Gastroesophageal sphincter (tissue), 4 donors: ENCODE data around the gene ACAP1. TPM values are rescaled to one million over a fixed set of nuclear protein-coding genes. Genes with fewer than 3 reads are reported as not detected.
A peak's percentile ranks its signal among the peaks of the same experiment; 100 is the strongest.

Experiments
- ATAC-seq: fragments of 150-250 bp; one replicate; pipeline ENCODE4 v1.9.1; 2016; ENCODE audit warnings: mild to moderate bottlenecking, moderate library complexity
- H3K27ac ChIP-seq, 4 donors: fragments of 200-600 bp; sonication (generic) in 3 of 4; 1 replicate in 3 of 4; 2 replicates in 1 of 4; pipeline ENCODE4 v1.5.1; 2016 to 2019
- H3K27me3 ChIP-seq: fragments of 200-600 bp; sonication (generic); one replicate; pipeline ENCODE4 v1.5.1; 2019
- H3K36me3 ChIP-seq, 2 donors: fragments of 200-600 bp; sonication (generic); one replicate each; pipeline ENCODE4 v1.5.1; 2019; ENCODE audit warnings: control low read depth in 1 of 2
- H3K4me1 ChIP-seq, 3 donors: fragments of 200-600 bp; sonication (generic); 1 replicate in 2 of 3; 2 replicates in 1 of 3; pipeline ENCODE4 v1.5.1; 2016 to 2019; ENCODE audit warnings: control low read depth in 2 of 3
- H3K4me3 ChIP-seq, 2 donors: fragments of 200-600 bp; sonication (generic); one replicate each; pipeline ENCODE4 v1.5.1; 2019; ENCODE audit warnings: mild to moderate bottlenecking in 1 of 2, moderate library complexity in 1 of 2
- H3K9me3 ChIP-seq, 3 donors: fragments of 200-600 bp; sonication (generic); one replicate each; pipeline ENCODE4 v1.5.1; 2017 to 2019; ENCODE audit warnings: control low read depth in 2 of 3
- CTCF ChIP-seq, 4 experiments: fragments of 200-600 bp in 2 of 4; fragments of 450-650 bp in 2 of 4; sonication (generic) in 1 of 4; IDR thresholded peaks; one replicate each; pipeline ENCODE4 v1.5.1; 2017 to 2019; ENCODE audit warnings: antibody characterized with exemption in 4 of 4, mild to moderate bottlenecking in 2 of 4, moderate library complexity in 2 of 4
- EP300 ChIP-seq: sonication (generic); formaldehyde crosslinking; IDR thresholded peaks from one replicate; pipeline ENCODE4 v1.6.1; 2017; ENCODE audit warnings: antibody characterized with exemption, mild to moderate bottlenecking
- POLR2A ChIP-seq, 2 donors: fragments of 450-650 bp; IDR thresholded peaks; one replicate each; pipeline ENCODE4 v1.6.1; 2017; ENCODE audit warnings: antibody characterized with exemption in 2 of 2, mild to moderate bottlenecking in 2 of 2, moderate library complexity in 1 of 2
- POLR2AphosphoS5 ChIP-seq: sonication (generic); formaldehyde crosslinking; IDR thresholded peaks from one replicate; pipeline ENCODE4 v1.6.1; 2017; ENCODE audit warnings: antibody characterized with exemption
- WGBS, 2 donors: methylation state at CpG; one replicate each; pipeline ENCODE4 v1.1.5; 2018; ENCODE audit warnings: low coverage in 1 of 2; 5-methylcytosine and 5-hydroxymethylcytosine counted together
- total RNA-seq, 4 donors: library from RNA; depleted of rRNA; stranded (reverse); fragments of >200 nt; gene quantifications; one replicate each; pipeline ENCODE4 v1.1.0, GENCODE V29; 2016

The ACAP1 gene
- total RNA-seq, 4 donors from 2014 or later: 2.0 to 4.6 (median 3.5) TPM

GRCh38 chr17:7292729-7293128 is 43.6 kb upstream of the ACAP1 start:
- Histone ChIP-seq H3K4me1 (peaks cover 5 to 89% (median 41%) of the 10 kb centered on the region in 3 donors), H3K9me3 (no peaks in the 10 kb centered on the region), H3K4me3 (no peak overlapping the region), H3K27ac (peak overlapping the region; percentile 39 to 98 (median 89)), H3K27me3 (peaks cover 40% of the 10 kb centered on the region), H3K36me3 (peaks cover 0 to 3% of the 10 kb centered on the region in 2 donors)
- TF ChIP-seq CTCF (IDR thresholded peaks at IDR 0.05) (no peak), POLR2AphosphoS5 (no peak), EP300 (no peak), POLR2A (IDR thresholded peaks at IDR 0.05) (no peak)
- WGBS, 2 donors: 20 to 24% methylated on average over 3 to 4 of the region's 6 CpGs
- no peak for ATAC-seq

DNA sequence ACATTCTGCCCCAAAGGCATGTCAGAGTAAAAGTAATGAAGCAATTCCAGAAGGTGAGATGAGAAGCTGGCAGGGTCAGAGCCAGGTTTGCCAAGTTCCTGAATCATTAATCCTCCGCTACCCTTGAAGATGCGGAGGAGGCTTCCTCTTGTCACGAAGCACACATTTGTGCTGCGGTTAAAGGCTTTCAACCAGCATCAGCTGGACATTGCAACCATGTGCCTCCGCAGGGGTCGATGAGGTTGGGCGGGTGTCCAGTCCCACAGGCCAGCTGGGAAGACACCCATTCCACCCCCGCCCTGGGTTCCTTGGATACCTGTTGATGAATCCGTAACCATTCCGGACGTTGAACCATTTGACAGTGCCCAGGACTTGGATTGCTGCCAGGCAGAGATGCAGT is 43.2 kb upstream of the ACAP1 start:
- TF ChIP-seq EP300 (no peak), POLR2AphosphoS5 (peak; percentile 44)
- H3K27me3 ChIP-seq: peaks cover 40% of the 10 kb centered on the region
- H3K9me3 ChIP-seq: no peaks in the 10 kb centered on the region
- peak overlapping the region; percentile 39 to 98 (median 89) for H3K27ac ChIP-seq
- no peaks in the 10 kb centered on the region for H3K36me3 ChIP-seq
- H3K4me3 ChIP-seq: no peak overlapping the region
- peaks cover 5 to 85% (median 41%) of the 10 kb centered on the region in 3 donors for H3K4me1 ChIP-seq
- no peak for ATAC-seq
- 41 to 42% methylated on average over 4 to 5 of the region's 11 CpGs for WGBS, 2 donors

GRCh38 chr17:7293816-7294613 is 42.3 kb upstream of the ACAP1 start:
- H3K4me1 ChIP-seq: peaks cover 5 to 79% (median 41%) of the 10 kb centered on the region in 3 donors
- WGBS, 2 donors: 0 to 83% methylated on average over 1 of the region's 75 CpGs
- H3K4me3 ChIP-seq: peak overlapping the region in 1 of 2 donors; percentile 49
- no peaks in the 10 kb centered on the region for H3K36me3 ChIP-seq
- H3K27ac ChIP-seq: peak overlapping the region; percentile 39 to 98 (median 89)
- TF ChIP-seq EP300: no peak
- TF ChIP-seq POLR2A (IDR thresholded peaks at IDR 0.05): peak in 1 of 2 donors; percentile 22
- no peak for TF ChIP-seq POLR2AphosphoS5
- TF ChIP-seq CTCF (IDR thresholded peaks at IDR 0.05): no peak
- H3K9me3 ChIP-seq: no peaks in the 10 kb centered on the region
- H3K27me3 ChIP-seq: peaks cover 40% of the 10 kb centered on the region
- ATAC-seq: no peak

- TF ChIP-seq POLR2AphosphoS5: no peak
- TF ChIP-seq POLR2A (IDR thresholded peaks at IDR 0.05): no peak
- no peak for TF ChIP-seq CTCF (IDR thresholded peaks at IDR 0.05)
- TF ChIP-seq EP300: no peak
- WGBS, 2 donors: 0 to 4% methylated on average over 5 to 6 of the region's 57 CpGs
- peaks cover 5 to 72% (median 41%) of the 10 kb centered on the region in 3 donors for H3K4me1 ChIP-seq
- ATAC-seq: peak; percentile 56
- H3K4me3 ChIP-seq: peak within 1 kb of the TSS in 1 of 2 donors; percentile 49
- H3K27ac ChIP-seq: peak within 1 kb of the TSS; percentile 58 to 98 (median 90)
- H3K9me3 ChIP-seq: no peaks in the 10 kb centered on the region
- H3K36me3 ChIP-seq: no peaks in the 10 kb centered on the region
- peaks cover 38% of the 10 kb centered on the region for H3K27me3 ChIP-seq
Measured at GRCh38 chr17:7294614-7295153, 41.6 kb upstream of the ACAP1 start, which contains the start of gene YBX2. TSS of gene YBX2 (minus strand) at chr17:7294639. CDS start at chr17:7294500, 139 bp downstream.

GRCh38 chr17:7295230-7296180 is 40.8 kb upstream of the ACAP1 start:
- peak overlapping the region in 1 of 2 donors; percentile 49 for H3K4me3 ChIP-seq
- WGBS, 2 donors: 70 to 72% methylated on average over 12 to 35 of the region's 42 CpGs
- H3K36me3 ChIP-seq: no peaks in the 10 kb centered on the region
- H3K27ac ChIP-seq: peak overlapping the region; percentile 58 to 98 (median 90)
- TF ChIP-seq POLR2AphosphoS5 (no peak), CTCF (IDR thresholded peaks at IDR 0.05) (no peak), EP300 (no peak), POLR2A (IDR thresholded peaks at IDR 0.05) (no peak)
- H3K4me1 ChIP-seq: peaks cover 5 to 64% (median 41%) of the 10 kb centered on the region in 3 donors
- H3K9me3 ChIP-seq: no peaks in the 10 kb centered on the region
- peaks cover 30% of the 10 kb centered on the region for H3K27me3 ChIP-seq
- no peak for ATAC-seq
